HL-60 (cell line): ENCODE results near the gene KBTBD13.

Source experiments
- DNase-seq, 2 experiments: peaks; one replicate each; pipeline ENCODE4 v3.0.0-alpha.2; 2010 to 2020; ENCODE audit warnings: low read depth in 1 of 2, low spot score in 1 of 2
- H3K27ac ChIP-seq: fragments of 250-450 bp; sonication (Bioruptor Pico); replicated peaks from 2 replicates; pipeline ENCODE4 v1.5.1; 2020; ENCODE audit warnings: mild to moderate bottlenecking, moderate library complexity
- H3K27me3 ChIP-seq: fragments of 250-450 bp; sonication (Bioruptor Pico); 2 replicates; pipeline ENCODE4 v1.5.1; 2021; ENCODE audit warnings: mild to moderate bottlenecking, moderate library complexity; ENCODE audit not compliant: insufficient read depth, poor library complexity, severe bottlenecking
- H3K4me3 ChIP-seq: replicated peaks from 2 replicates; pipeline ENCODE4 v1.5.1; 2011; ENCODE audit warnings: mild to moderate bottlenecking, control low read depth, low read length; ENCODE audit not compliant: insufficient read depth
- GABPA ChIP-seq: IDR thresholded peaks from 2 replicates; pipeline ENCODE4 v1.6.1; 2012; ENCODE audit warnings: low read depth
- POLR2AphosphoS5 ChIP-seq: IDR thresholded peaks from 2 replicates; pipeline ENCODE4 v1.6.1; 2012; ENCODE audit warnings: low read depth
- SPI1 ChIP-seq: IDR thresholded peaks from 2 replicates; pipeline ENCODE4 v1.6.1; 2012; ENCODE audit warnings: low read depth, mild to moderate bottlenecking, borderline replicate concordance
- TF ChIP-seq, protein P1 (sequence below): IDR thresholded peaks from one replicate; pipeline ENCODE4 v1.5.1; 2011; ENCODE audit warnings: low read length, control low read depth, inconsistent platforms; ENCODE audit not compliant: insufficient read depth
- TF ChIP-seq, protein P2 (sequence below): IDR thresholded peaks from 2 replicates; pipeline ENCODE4 v1.6.1; 2012; ENCODE audit warnings: low read depth; ENCODE audit not compliant: insufficient replicate concordance

Gene KBTBD13

DNA sequence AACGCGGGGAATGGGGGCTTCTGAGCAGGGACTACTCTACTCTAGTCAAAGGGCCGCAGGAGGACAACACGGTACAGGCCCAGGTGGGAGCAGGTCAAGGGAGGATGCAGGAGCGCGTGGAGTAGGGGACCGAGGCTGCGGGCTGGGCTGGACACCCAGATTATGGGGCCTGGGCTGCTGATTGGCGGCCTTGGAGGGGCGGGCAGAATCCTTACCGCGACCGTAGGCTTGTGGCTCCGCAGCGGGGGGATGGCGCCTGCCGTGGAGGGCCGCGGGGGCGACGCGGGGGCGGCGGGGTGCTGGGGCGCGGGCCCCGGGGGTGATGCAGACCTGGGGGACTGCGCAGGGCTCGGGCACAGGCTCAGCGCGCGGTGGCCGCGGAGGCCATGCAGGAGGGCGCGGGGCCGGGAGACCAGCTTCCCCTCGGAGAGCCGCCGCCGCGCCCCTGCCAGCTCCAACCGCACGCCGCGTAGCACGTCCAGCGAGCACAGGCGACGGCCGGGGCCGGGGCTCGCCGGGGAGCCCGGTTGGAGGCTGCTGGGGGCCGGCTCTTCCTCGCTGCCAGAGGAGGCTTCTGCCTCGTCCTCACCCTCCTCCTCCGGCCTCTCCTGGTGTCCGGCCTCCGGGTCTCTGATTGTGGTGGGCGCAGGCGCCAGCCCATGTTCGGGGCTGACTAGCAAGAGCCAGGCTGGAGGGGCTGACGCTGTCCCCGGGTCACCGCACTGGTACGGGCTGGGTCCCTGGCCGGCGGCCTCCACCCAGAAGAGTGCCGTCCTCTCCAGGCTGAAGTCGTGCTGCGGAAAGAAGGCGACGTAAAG is 25.6 kb downstream of the KBTBD13 start:
- Histone ChIP-seq H3K27me3 (no peaks in the 10 kb centered on the region), H3K27ac (no peak overlapping the region), H3K4me3 (no peak overlapping the region)
- no peak for DNase-seq
- TF ChIP-seq POLR2AphosphoS5 (no peak), SPI1 (no peak), GABPA (no peak)

DNA sequence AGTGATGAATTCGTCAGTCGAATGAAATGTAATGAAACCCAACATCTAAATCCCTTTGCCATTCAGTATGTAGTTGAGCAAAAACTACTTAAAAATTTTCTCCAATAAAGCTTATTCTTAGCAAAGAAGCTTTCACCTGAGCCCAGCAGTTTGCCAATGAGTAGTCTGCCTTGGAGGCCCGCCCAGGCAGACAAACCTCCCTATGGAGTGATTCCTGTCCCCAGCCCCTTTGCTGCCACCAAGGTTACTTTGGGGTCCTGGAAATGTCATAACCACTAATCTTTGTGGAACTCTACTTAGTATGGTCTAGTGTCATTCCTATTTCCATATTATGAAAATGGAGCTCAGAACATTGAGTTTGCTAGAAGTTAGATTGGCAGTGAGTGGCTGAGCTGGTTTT is 26.4 kb downstream of the KBTBD13 start:
- DNase-seq = no peak
- H3K27ac ChIP-seq = no peak overlapping the region
- H3K27me3 ChIP-seq = no peaks in the 10 kb centered on the region
- TF ChIP-seq SPI1 (no peak), GABPA (no peak), POLR2AphosphoS5 (no peak)
- TF ChIP-seq, protein P1, sequence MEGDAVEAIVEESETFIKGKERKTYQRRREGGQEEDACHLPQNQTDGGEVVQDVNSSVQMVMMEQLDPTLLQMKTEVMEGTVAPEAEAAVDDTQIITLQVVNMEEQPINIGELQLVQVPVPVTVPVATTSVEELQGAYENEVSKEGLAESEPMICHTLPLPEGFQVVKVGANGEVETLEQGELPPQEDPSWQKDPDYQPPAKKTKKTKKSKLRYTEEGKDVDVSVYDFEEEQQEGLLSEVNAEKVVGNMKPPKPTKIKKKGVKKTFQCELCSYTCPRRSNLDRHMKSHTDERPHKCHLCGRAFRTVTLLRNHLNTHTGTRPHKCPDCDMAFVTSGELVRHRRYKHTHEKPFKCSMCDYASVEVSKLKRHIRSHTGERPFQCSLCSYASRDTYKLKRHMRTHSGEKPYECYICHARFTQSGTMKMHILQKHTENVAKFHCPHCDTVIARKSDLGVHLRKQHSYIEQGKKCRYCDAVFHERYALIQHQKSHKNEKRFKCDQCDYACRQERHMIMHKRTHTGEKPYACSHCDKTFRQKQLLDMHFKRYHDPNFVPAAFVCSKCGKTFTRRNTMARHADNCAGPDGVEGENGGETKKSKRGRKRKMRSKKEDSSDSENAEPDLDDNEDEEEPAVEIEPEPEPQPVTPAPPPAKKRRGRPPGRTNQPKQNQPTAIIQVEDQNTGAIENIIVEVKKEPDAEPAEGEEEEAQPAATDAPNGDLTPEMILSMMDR = no peak
- TF ChIP-seq, protein P2, sequence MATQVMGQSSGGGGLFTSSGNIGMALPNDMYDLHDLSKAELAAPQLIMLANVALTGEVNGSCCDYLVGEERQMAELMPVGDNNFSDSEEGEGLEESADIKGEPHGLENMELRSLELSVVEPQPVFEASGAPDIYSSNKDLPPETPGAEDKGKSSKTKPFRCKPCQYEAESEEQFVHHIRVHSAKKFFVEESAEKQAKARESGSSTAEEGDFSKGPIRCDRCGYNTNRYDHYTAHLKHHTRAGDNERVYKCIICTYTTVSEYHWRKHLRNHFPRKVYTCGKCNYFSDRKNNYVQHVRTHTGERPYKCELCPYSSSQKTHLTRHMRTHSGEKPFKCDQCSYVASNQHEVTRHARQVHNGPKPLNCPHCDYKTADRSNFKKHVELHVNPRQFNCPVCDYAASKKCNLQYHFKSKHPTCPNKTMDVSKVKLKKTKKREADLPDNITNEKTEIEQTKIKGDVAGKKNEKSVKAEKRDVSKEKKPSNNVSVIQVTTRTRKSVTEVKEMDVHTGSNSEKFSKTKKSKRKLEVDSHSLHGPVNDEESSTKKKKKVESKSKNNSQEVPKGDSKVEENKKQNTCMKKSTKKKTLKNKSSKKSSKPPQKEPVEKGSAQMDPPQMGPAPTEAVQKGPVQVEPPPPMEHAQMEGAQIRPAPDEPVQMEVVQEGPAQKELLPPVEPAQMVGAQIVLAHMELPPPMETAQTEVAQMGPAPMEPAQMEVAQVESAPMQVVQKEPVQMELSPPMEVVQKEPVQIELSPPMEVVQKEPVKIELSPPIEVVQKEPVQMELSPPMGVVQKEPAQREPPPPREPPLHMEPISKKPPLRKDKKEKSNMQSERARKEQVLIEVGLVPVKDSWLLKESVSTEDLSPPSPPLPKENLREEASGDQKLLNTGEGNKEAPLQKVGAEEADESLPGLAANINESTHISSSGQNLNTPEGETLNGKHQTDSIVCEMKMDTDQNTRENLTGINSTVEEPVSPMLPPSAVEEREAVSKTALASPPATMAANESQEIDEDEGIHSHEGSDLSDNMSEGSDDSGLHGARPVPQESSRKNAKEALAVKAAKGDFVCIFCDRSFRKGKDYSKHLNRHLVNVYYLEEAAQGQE = no peak
- H3K4me3 ChIP-seq = no peak overlapping the region

DNA sequence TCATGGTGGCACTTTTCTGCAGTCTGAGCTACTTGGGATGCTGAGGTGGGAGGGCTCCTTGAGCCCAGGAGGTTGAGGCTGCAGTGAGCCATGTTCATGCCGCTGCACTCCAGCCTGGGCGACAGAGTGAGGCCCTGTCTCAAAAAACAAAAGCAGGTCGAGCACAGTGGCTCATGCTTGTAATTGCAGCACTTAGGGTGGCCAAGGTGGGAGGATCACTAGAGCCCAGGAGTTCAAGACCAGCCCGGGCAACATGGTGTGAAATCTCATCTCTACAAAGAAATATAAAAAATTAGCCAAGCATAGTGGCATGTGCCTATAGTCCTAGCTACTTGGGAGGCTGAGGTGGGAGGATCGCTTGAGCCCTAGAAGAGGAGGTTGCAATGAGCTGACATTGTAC is 28.5 kb downstream of the KBTBD13 start:
- no peaks in the 10 kb centered on the region for H3K27me3 ChIP-seq
- DNase-seq = no peak
- H3K27ac ChIP-seq = no peak overlapping the region
- TF ChIP-seq, protein P1 = no peak
- TF ChIP-seq SPI1 (no peak), POLR2AphosphoS5 (no peak), GABPA (no peak)
- TF ChIP-seq, protein P2 = no peak
- no peak overlapping the region for H3K4me3 ChIP-seq

DNA sequence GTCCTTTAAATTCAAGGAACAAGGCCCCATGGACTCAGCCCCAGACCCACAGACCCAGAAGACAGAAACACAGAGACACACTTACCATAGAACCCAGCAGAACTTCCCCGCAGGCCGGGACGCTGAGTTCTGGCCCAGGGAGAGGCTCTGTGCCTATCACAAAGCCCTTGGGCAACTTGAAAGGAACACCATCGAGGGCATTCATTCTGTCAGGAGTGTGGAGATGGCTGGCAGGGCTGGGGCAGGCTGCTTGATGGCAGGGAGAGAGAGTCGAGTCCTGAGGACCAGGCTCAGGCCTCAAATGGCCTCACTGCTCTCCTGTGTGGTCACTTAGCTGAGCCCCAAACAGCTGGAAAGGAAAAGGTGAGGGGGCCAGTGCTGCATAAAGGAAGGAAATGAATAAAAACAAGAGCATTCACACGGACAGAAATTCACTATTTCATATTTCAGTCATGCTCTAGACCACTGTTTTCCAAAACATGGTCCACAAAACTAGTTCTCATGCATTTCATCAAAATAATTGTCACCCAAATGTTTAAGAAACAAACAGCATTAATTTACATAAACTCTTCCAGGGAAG is 29.6 kb downstream of the KBTBD13 start:
- Histone ChIP-seq H3K4me3 (no peak overlapping the region), H3K27me3 (no peaks in the 10 kb centered on the region), H3K27ac (no peak overlapping the region)
- TF ChIP-seq, protein P2 = no peak
- no peak for TF ChIP-seq GABPA
- TF ChIP-seq POLR2AphosphoS5 = no peak
- no peak for TF ChIP-seq SPI1
- TF ChIP-seq, protein P1 = no peak
- DNase-seq = no peak
